T1000 (cell line): ENCODE results near the gene ACACA.
"Not testable (repeated sequence)": the region's sequence is repeated elsewhere in the genome, so short reads cannot be mapped to it uniquely, and the experiment has no call there.

Experiments
- DNase-seq: peaks from one replicate; lab custom pipeline; 2025; ENCODE audit warnings: mixed read lengths; lab: John Stamatoyannopoulos, UW

ACACA gene

GRCh38 chr17:37098910-37099664, 307.5 kb downstream of the ACACA start:
- DNase-seq: no peak

GRCh38 chr17:37098152-37098551, 308.5 kb downstream of the ACACA start:
- no peak for DNase-seq

GRCh38 chr17:37097154-37097553, 309.5 kb downstream of the ACACA start:
- DNase-seq: no peak

- DNase-seq: no peak
These were observed 310.6 kb downstream of the ACACA start for GRCh38 chr17:37096071-37096470.

- DNase-seq: no peak
These were observed 312.2 kb downstream of the ACACA start for GRCh38 chr17:37094391-37094790.

- DNase-seq: no peak
These were observed 313.9 kb downstream of the ACACA start for GRCh38 chr17:37092701-37093100.

GRCh38 chr17:37092071-37092470, 314.6 kb downstream of the ACACA start:
- DNase-seq: no peak

GRCh38 chr17:37090941-37091340, 315.7 kb downstream of the ACACA start:
- DNase-seq: no peak

GRCh38 chr17:37089956-37090355, 316.7 kb downstream of the ACACA start:
- DNase-seq: no peak

- DNase-seq: no peak
These were observed 317.7 kb downstream of the ACACA start for GRCh38 chr17:37088913-37089312.

GRCh38 chr17:37088459-37088858, 318.2 kb downstream of the ACACA start:
- DNase-seq: no peak

GRCh38 chr17:37087683-37088082, 319.0 kb downstream of the ACACA start:
- DNase-seq: no peak

GRCh38 chr17:37086948-37087347, 319.7 kb downstream of the ACACA start:
- DNase-seq: no peak

- DNase-seq: no peak
These were observed 320.3 kb downstream of the ACACA start for GRCh38 chr17:37086334-37086733.

- DNase-seq: no peak
These were observed 322.3 kb downstream of the ACACA start for GRCh38 chr17:37084372-37084771.

- no peak for DNase-seq
These were observed 323.2 kb downstream of the ACACA start for GRCh38 chr17:37083456-37083855.

- no peak for DNase-seq
These were observed 323.7 kb downstream of the ACACA start for GRCh38 chr17:37082985-37083384.

- DNase-seq: no peak
These were observed 324.2 kb downstream of the ACACA start for GRCh38 chr17:37082311-37082860.

GRCh38 chr17:37081287-37081686, 325.3 kb downstream of the ACACA start:
- no peak for DNase-seq

GRCh38 chr17:37079735-37080134, 326.9 kb downstream of the ACACA start:
- no peak for DNase-seq

- no peak for DNase-seq
These were observed 327.4 kb downstream of the ACACA start for GRCh38 chr17:37079065-37079708.

GRCh38 chr17:37073464-37073863, 333.2 kb downstream of the ACACA start:
- not testable (repeated sequence) for DNase-seq

- no peak for DNase-seq
These were observed 337.5 kb downstream of the ACACA start for GRCh38 chr17:37069087-37069486.
